Keratinocyte (primary cell): Measurements from ENCODE around the gene MARCHF7. TPM values are rescaled to one million over a fixed set of nuclear protein-coding genes. Genes with fewer than 3 reads are reported as not detected.

Source experiments
- DNase-seq: peaks from one replicate; pipeline ENCODE4 v3.0.0-alpha.2; 2011; ENCODE audit warnings: low read depth, missing footprints, low spot score
- FAIRE-seq: peaks from 2 replicates; lab custom pipeline; 2011; peaks lifted over from hg19 to GRCh38; lab: Jason Lieb, UNC
- H2AFZ ChIP-seq: 2 replicates; pipeline ENCODE4 v1.6.0; 2012; ENCODE audit warnings: low read length, control low read depth, inconsistent platforms; ENCODE audit not compliant: control insufficient read depth
- H3K27ac ChIP-seq: 2 replicates; pipeline ENCODE4 v1.5.1; 2011; ENCODE audit warnings: low read length; ENCODE audit not compliant: control insufficient read depth, insufficient read depth
- H3K27me3 ChIP-seq: 3 replicates; pipeline ENCODE4 v1.6.0; 2011; ENCODE audit warnings: low read length; ENCODE audit not compliant: control insufficient read depth, insufficient read depth; ENCODE audit errors: extremely low read depth
- H3K36me3 ChIP-seq, 2 experiments: 2 replicates in 1 of 2; 3 replicates in 1 of 2; pipeline ENCODE4 v1.5.1; 2011; ENCODE audit warnings: low read length in 2 of 2, mild to moderate bottlenecking in 1 of 2; ENCODE audit not compliant: control insufficient read depth in 2 of 2, insufficient read depth in 2 of 2; ENCODE audit errors: extremely low read depth in 1 of 2
- H3K4me1 ChIP-seq: 3 replicates; pipeline ENCODE4 v1.5.1; 2011; ENCODE audit warnings: low read length; ENCODE audit not compliant: control insufficient read depth, insufficient read depth; ENCODE audit errors: extremely low read depth
- H3K4me2 ChIP-seq: 3 replicates; pipeline ENCODE4 v1.6.0; 2011; ENCODE audit warnings: low read depth, low read length; ENCODE audit not compliant: control insufficient read depth, insufficient read depth; ENCODE audit errors: extremely low read depth
- H3K4me3 ChIP-seq, 3 experiments: fragments of 200-600 bp in 1 of 3; sonication (generic) in 1 of 3; 2 replicates in 2 of 3; 3 replicates in 1 of 3; pipeline ENCODE4 v1.5.1; 2011 to 2016; ENCODE audit warnings: low read length in 3 of 3, mild to moderate bottlenecking in 3 of 3, control low read depth in 2 of 3, inconsistent platforms in 1 of 3, low read depth in 1 of 3, mixed read lengths in 1 of 3, mixed run types in 1 of 3, moderate library complexity in 1 of 3; ENCODE audit not compliant: control insufficient read depth in 2 of 3, insufficient read depth in 2 of 3; ENCODE audit errors: extremely low read depth in 1 of 3
- H3K79me2 ChIP-seq: 2 replicates; pipeline ENCODE4 v1.6.0; 2012; ENCODE audit warnings: low read length; ENCODE audit not compliant: control insufficient read depth, insufficient read depth
- H3K9ac ChIP-seq: 3 replicates; pipeline ENCODE4 v1.6.0; 2011; ENCODE audit warnings: low read length; ENCODE audit not compliant: control insufficient read depth, insufficient read depth; ENCODE audit errors: extremely low read depth
- H3K9me1 ChIP-seq: 3 replicates; pipeline ENCODE4 v1.6.0; 2011; ENCODE audit warnings: low read length; ENCODE audit not compliant: control insufficient read depth, insufficient read depth; ENCODE audit errors: extremely low read depth
- H3K9me3 ChIP-seq: 2 replicates; pipeline ENCODE4 v1.5.1; 2012; ENCODE audit warnings: low read depth, low read length; ENCODE audit not compliant: control insufficient read depth
- H4K20me1 ChIP-seq: 3 replicates; pipeline ENCODE4 v1.6.0; 2011; ENCODE audit warnings: low read length; ENCODE audit not compliant: control insufficient read depth, insufficient read depth; ENCODE audit errors: extremely low read depth
- CTCF ChIP-seq, 3 experiments: IDR thresholded peaks in 1 of 3; conservative IDR thresholded peaks in 1 of 3; optimal IDR thresholded peaks in 1 of 3; 2 replicates in 2 of 3; 3 replicates in 1 of 3; pipeline versions ENCODE3 to v1.5.1; 2011; ENCODE audit warnings: low read length in 3 of 3, mild to moderate bottlenecking in 3 of 3, moderate library complexity in 2 of 3, control low read depth in 1 of 3, inconsistent platforms in 1 of 3; ENCODE audit not compliant: insufficient read depth in 2 of 3; ENCODE audit errors: extremely low read depth in 1 of 3
- EZH2 ChIP-seq: IDR thresholded peaks from one replicate; pipeline ENCODE4 v1.6.1; 2012; ENCODE audit warnings: inconsistent platforms, mild to moderate bottlenecking, low read length, moderate library complexity
- dilution Hi-C: fragments of 300-500 bp; cut with MboI; formaldehyde crosslinking; loops from one replicate; pipeline ENCODE4 v1.7.0; 2020; ENCODE audit warnings: low sequenced_read_pairs; ENCODE audit not compliant: extremely low pct_ligation_motif_present
- polyA plus RNA-seq, 5 experiments: library from polyadenylated mRNA; depleted of rRNA in 3 of 5; stranded (reverse) in 3 of 5; stranded (forward) in 1 of 5; unstranded in 1 of 5; fragments of >200 nt; gene quantifications; 1 replicate in 1 of 5; 2 replicates in 3 of 5; 3 replicates in 1 of 5; pipeline versions ENCODE4 v1.2.1 to v1.2.3, GENCODE V29; 2011 to 2012; ENCODE audit warnings: missing spikeins in 2 of 5, low read depth in 1 of 5, low replicate concordance in 1 of 5

MARCHF7 gene
- polyA plus RNA-seq, 1 donor (not counting 4 experiments of a cell fraction or from before 2014, with no cell fraction given): 89.4 TPM

- H3K4me3 ChIP-seq: no peak overlapping the region
- H2AFZ ChIP-seq: no peak overlapping the region
- no peaks in the 10 kb centered on the region for H3K4me1 ChIP-seq
- peaks cover 3% of the 10 kb centered on the region for H3K9me1 ChIP-seq
- TF ChIP-seq EZH2 (no peak), CTCF (optimal IDR thresholded peaks at IDR 0.05 in 1 of 3, IDR thresholded peaks at IDR 0.05 in 1 of 3, conservative IDR thresholded peaks at IDR 0.05 in 1 of 3; ENCODE audit: extremely low read depth in 1 of 3, insufficient read depth in 2 of 3, low read length in 3 of 3) (no peak)
- peaks cover 10 to 22% of the 10 kb centered on the region in 2 experiments for H3K36me3 ChIP-seq
- DNase-seq (no peak), FAIRE-seq (no peak)
- dilution Hi-C loops: no loop called here
- no peaks in the 10 kb centered on the region for H3K9me3 ChIP-seq
- H3K27ac ChIP-seq: no peak overlapping the region
- peaks cover 50% of the 10 kb centered on the region for H4K20me1 ChIP-seq
- no peaks in the 10 kb centered on the region for H3K27me3 ChIP-seq
- peaks cover 99% of the 10 kb centered on the region for H3K79me2 ChIP-seq
- H3K9ac ChIP-seq: no peak overlapping the region
- no peak overlapping the region for H3K4me2 ChIP-seq
Observed at GRCh38 chr2:159725713-159726112, 13.4 kb downstream of the MARCHF7 start.

- FAIRE-seq (no peak), DNase-seq (no peak)
- TF ChIP-seq CTCF (optimal IDR thresholded peaks at IDR 0.05 in 1 of 3, IDR thresholded peaks at IDR 0.05 in 1 of 3, conservative IDR thresholded peaks at IDR 0.05 in 1 of 3; ENCODE audit: extremely low read depth in 1 of 3, insufficient read depth in 2 of 3, low read length in 3 of 3) (no peak), EZH2 (no peak)
- H3K9me3 ChIP-seq: no peaks in the 10 kb centered on the region
- peaks cover 14 to 16% of the 10 kb centered on the region in 2 experiments for H3K36me3 ChIP-seq
- dilution Hi-C loops: no loop called here
- H2AFZ ChIP-seq: no peak overlapping the region
- H4K20me1 ChIP-seq: peaks cover 33% of the 10 kb centered on the region
- no peak overlapping the region for H3K4me3 ChIP-seq
- H3K9me1 ChIP-seq: peaks cover 5% of the 10 kb centered on the region
- H3K4me2 ChIP-seq: no peak overlapping the region
- no peaks in the 10 kb centered on the region for H3K27me3 ChIP-seq
- no peaks in the 10 kb centered on the region for H3K4me1 ChIP-seq
- H3K9ac ChIP-seq: no peak overlapping the region
- peaks cover 95% of the 10 kb centered on the region for H3K79me2 ChIP-seq
- H3K27ac ChIP-seq: no peak overlapping the region
Observed at GRCh38 chr2:159728629-159729028, 16.3 kb downstream of the MARCHF7 start.
